Progenitor cell of endocrine pancreas (in vitro differentiated cells): ENCODE data around the gene MTHFD1L. TPM values are rescaled to one million over a fixed set of nuclear protein-coding genes. Genes with fewer than 3 reads are reported as not detected.

Experiments used
- DNase-seq: peaks from one replicate; pipeline ENCODE4 v3.0.0; 2021; ENCODE audit warnings: low spot score; ENCODE audit not compliant: unreplicated experiment
- H3K27ac Mint-ChIP-seq: 2 replicates; pipeline ENCODE4 v1.8.0; 2021; ENCODE audit warnings: mild to moderate bottlenecking, moderate library complexity, mixed read lengths
- H3K27me3 Mint-ChIP-seq: 2 replicates; pipeline ENCODE4 v1.8.0; 2021; ENCODE audit warnings: mixed read lengths
- H3K36me3 Mint-ChIP-seq: 2 replicates; pipeline ENCODE4 v1.8.0; 2022; ENCODE audit warnings: mixed read lengths; ENCODE audit not compliant: insufficient read depth
- H3K4me1 Mint-ChIP-seq: 2 replicates; pipeline ENCODE4 v1.8.0; 2021; ENCODE audit warnings: low read depth, mixed read lengths
- H3K4me3 Mint-ChIP-seq: 2 replicates; pipeline ENCODE4 v1.8.0; 2021; ENCODE audit warnings: low read depth, mild to moderate bottlenecking, moderate library complexity, mixed read lengths
- H3K9me3 Mint-ChIP-seq: 2 replicates; pipeline ENCODE4 v1.8.0; 2021; ENCODE audit warnings: low read depth, mixed read lengths
- total RNA-seq: library from RNA; stranded (reverse); gene quantifications from 2 replicates; pipeline ENCODE4 v1.2.1, GENCODE V29; 2021
- TF ChIP-seq, protein P1 (sequence below): fragments of 200-600 bp; sonication (generic); IDR thresholded peaks from one replicate; pipeline ENCODE4 v1.5.0; 2021; ENCODE audit warnings: antibody characterized with exemption, mild to moderate bottlenecking; ENCODE audit not compliant: unreplicated experiment

The MTHFD1L gene
- total RNA-seq, 1 donor from 2014 or later: 37.4 TPM

- Mint-ChIP-seq H3K27ac (peak overlapping the region; percentile 62), H3K27me3 (no peaks in the 10 kb centered on the region), H3K36me3 (peaks cover 9% of the 10 kb centered on the region), H3K4me3 (no peak overlapping the region), H3K4me1 (peaks cover 20% of the 10 kb centered on the region), H3K9me3 (no peaks in the 10 kb centered on the region)
- DNase-seq: no peak
- TF ChIP-seq, protein P1, sequence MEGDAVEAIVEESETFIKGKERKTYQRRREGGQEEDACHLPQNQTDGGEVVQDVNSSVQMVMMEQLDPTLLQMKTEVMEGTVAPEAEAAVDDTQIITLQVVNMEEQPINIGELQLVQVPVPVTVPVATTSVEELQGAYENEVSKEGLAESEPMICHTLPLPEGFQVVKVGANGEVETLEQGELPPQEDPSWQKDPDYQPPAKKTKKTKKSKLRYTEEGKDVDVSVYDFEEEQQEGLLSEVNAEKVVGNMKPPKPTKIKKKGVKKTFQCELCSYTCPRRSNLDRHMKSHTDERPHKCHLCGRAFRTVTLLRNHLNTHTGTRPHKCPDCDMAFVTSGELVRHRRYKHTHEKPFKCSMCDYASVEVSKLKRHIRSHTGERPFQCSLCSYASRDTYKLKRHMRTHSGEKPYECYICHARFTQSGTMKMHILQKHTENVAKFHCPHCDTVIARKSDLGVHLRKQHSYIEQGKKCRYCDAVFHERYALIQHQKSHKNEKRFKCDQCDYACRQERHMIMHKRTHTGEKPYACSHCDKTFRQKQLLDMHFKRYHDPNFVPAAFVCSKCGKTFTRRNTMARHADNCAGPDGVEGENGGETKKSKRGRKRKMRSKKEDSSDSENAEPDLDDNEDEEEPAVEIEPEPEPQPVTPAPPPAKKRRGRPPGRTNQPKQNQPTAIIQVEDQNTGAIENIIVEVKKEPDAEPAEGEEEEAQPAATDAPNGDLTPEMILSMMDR: no peak
Observed at GRCh38 chr6:151059612-151060095, 194.2 kb downstream of the MTHFD1L start.

GRCh38 chr6:151060096-151060765 lies 194.7 kb downstream of the MTHFD1L start:
- Mint-ChIP-seq H3K27me3 (no peaks in the 10 kb centered on the region), H3K36me3 (peaks cover 8% of the 10 kb centered on the region), H3K4me3 (no peak overlapping the region), H3K4me1 (peaks cover 20% of the 10 kb centered on the region), H3K27ac (peak overlapping the region; percentile 68), H3K9me3 (no peaks in the 10 kb centered on the region)
- TF ChIP-seq, protein P1: no peak
- no peak for DNase-seq

GRCh38 chr6:151060766-151061531 lies 195.4 kb downstream of the MTHFD1L start:
- H3K36me3 Mint-ChIP-seq: peaks cover 8% of the 10 kb centered on the region
- no peak overlapping the region for H3K27ac Mint-ChIP-seq
- no peak for DNase-seq
- H3K9me3 Mint-ChIP-seq: no peaks in the 10 kb centered on the region
- no peaks in the 10 kb centered on the region for H3K27me3 Mint-ChIP-seq
- H3K4me1 Mint-ChIP-seq: peaks cover 20% of the 10 kb centered on the region
- TF ChIP-seq, protein P1: no peak
- H3K4me3 Mint-ChIP-seq: no peak overlapping the region

GRCh38 chr6:151063352-151063751 lies 197.8 kb downstream of the MTHFD1L start:
- Mint-ChIP-seq H3K9me3 (no peaks in the 10 kb centered on the region), H3K36me3 (peaks cover 6% of the 10 kb centered on the region), H3K4me3 (no peak overlapping the region), H3K27ac (no peak overlapping the region), H3K27me3 (no peaks in the 10 kb centered on the region), H3K4me1 (peaks cover 20% of the 10 kb centered on the region)
- DNase-seq: no peak
- TF ChIP-seq, protein P1: no peak

GRCh38 chr6:151063842-151064647 lies 198.5 kb downstream of the MTHFD1L start:
- Mint-ChIP-seq H3K27ac (no peak overlapping the region), H3K9me3 (no peaks in the 10 kb centered on the region), H3K4me1 (peaks cover 20% of the 10 kb centered on the region), H3K4me3 (no peak overlapping the region), H3K36me3 (peaks cover 7% of the 10 kb centered on the region), H3K27me3 (no peaks in the 10 kb centered on the region)
- TF ChIP-seq, protein P1: no peak
- no peak for DNase-seq
